Measurements from ENCODE around the gene TMEM116.

Gene TMEM116

DNA sequence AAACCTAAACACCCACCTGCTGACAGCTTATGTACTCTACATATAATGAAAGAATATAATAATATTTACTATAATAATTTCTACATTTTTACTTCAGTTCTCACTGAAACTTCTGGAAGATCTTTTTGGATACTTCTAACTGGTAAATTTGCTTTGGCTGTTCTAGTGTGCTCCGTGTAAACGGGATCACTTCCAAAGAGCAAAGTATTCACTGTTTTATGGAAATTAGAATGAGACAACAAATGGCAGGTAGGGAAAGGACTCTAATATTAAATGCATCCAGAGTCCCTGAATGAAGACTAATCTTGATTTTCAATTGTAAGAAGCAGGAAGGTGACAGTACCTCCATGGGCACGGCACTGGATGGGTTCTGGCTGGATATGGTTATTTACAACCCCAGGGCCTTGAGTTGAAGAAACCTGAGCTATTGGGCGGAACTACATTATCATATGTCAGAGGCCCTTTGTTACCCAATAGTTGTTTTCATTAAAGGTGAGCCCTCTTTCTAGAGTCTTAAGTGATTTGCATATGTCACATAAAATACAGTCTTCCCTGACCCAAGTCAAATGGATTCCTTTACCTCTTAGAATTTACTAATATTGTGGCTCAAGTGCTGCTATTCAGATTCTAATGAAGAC lies 10.9 kb upstream of the TMEM116 start:
- no peak for DNase-seq
- Histone ChIP-seq H3K4me3 (ENCODE audit: insufficient read depth, low read depth, low read length, poor library complexity, severe bottlenecking) (no peak overlapping the region), H3K27ac (ENCODE audit: insufficient read depth, low read length, poor library complexity, severe bottlenecking) (no peak overlapping the region), H3K36me3 (ENCODE audit: control insufficient read depth, insufficient read depth, low read length) (peaks cover 44% of the 10 kb centered on the region), H3K4me1 (ENCODE audit: control insufficient read depth, insufficient read depth, low read length, poor library complexity, severe bottlenecking) (peaks cover 2% of the 10 kb centered on the region), H3K27me3 (replicated peaks; ENCODE audit: control insufficient read depth, insufficient read depth, low read length, poor library complexity, severe bottlenecking) (no peaks in the 10 kb centered on the region), H3K9me3 (ENCODE audit: control insufficient read depth, low read length) (no peaks in the 10 kb centered on the region)

- Histone ChIP-seq H3K27ac (ENCODE audit: insufficient read depth, low read length, poor library complexity, severe bottlenecking) (peak overlapping the region; percentile 12), H3K4me3 (ENCODE audit: insufficient read depth, low read depth, low read length, poor library complexity, severe bottlenecking) (no peak overlapping the region), H3K27me3 (replicated peaks; ENCODE audit: control insufficient read depth, insufficient read depth, low read length, poor library complexity, severe bottlenecking) (no peaks in the 10 kb centered on the region), H3K4me1 (ENCODE audit: control insufficient read depth, insufficient read depth, low read length, poor library complexity, severe bottlenecking) (peaks cover 12% of the 10 kb centered on the region), H3K9me3 (ENCODE audit: control insufficient read depth, low read length) (no peaks in the 10 kb centered on the region), H3K36me3 (ENCODE audit: control insufficient read depth, insufficient read depth, low read length) (peaks cover 48% of the 10 kb centered on the region)
- DNase-seq: no peak
Measured at GRCh38 chr12:112022241-112023016, 9.5 kb upstream of the TMEM116 start.

- Histone ChIP-seq H3K4me1 (ENCODE audit: control insufficient read depth, insufficient read depth, low read length, poor library complexity, severe bottlenecking) (peaks cover 12% of the 10 kb centered on the region), H3K9me3 (ENCODE audit: control insufficient read depth, low read length) (no peaks in the 10 kb centered on the region), H3K27me3 (replicated peaks; ENCODE audit: control insufficient read depth, insufficient read depth, low read length, poor library complexity, severe bottlenecking) (no peaks in the 10 kb centered on the region), H3K36me3 (ENCODE audit: control insufficient read depth, insufficient read depth, low read length) (peaks cover 55% of the 10 kb centered on the region), H3K27ac (ENCODE audit: insufficient read depth, low read length, poor library complexity, severe bottlenecking) (no peak overlapping the region), H3K4me3 (ENCODE audit: insufficient read depth, low read depth, low read length, poor library complexity, severe bottlenecking) (no peak overlapping the region)
- DNase-seq: no peak
Measured at GRCh38 chr12:112020947-112021457, 8.0 kb upstream of the TMEM116 start.

- H3K27ac ChIP-seq (ENCODE audit: insufficient read depth, low read length, poor library complexity, severe bottlenecking): peak overlapping the region; percentile 38
- H3K27me3 ChIP-seq (replicated peaks; ENCODE audit: control insufficient read depth, insufficient read depth, low read length, poor library complexity, severe bottlenecking): no peaks in the 10 kb centered on the region
- H3K4me1 ChIP-seq (ENCODE audit: control insufficient read depth, insufficient read depth, low read length, poor library complexity, severe bottlenecking): peaks cover 27% of the 10 kb centered on the region
- no peak overlapping the region for H3K4me3 ChIP-seq (ENCODE audit: insufficient read depth, low read depth, low read length, poor library complexity, severe bottlenecking)
- H3K36me3 ChIP-seq (ENCODE audit: control insufficient read depth, insufficient read depth, low read length): peaks cover 50% of the 10 kb centered on the region
- no peaks in the 10 kb centered on the region for H3K9me3 ChIP-seq (ENCODE audit: control insufficient read depth, low read length)
- no peak for DNase-seq
Measured at GRCh38 chr12:112018571-112019237, 5.7 kb upstream of the TMEM116 start.

DNA sequence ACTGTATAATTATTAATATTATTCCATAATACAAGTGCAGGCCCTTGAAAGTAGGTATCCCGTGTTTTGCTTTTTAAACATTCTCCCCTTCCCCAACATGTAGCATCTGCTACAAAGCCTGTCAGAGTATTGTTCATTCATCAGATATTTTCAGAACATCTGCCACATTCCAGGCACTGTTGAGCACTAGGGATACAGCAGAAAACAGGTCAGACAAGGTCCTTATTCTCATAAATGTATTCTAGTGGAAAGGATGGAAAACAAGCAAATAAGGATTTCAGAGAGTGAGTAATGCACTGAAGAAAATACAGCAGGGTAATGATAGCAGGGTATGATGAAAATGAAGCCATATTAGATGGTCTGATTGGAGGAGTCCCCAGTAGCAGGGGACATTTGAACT lies 4.1 kb upstream of the TMEM116 start:
- Histone ChIP-seq H3K4me1 (ENCODE audit: control insufficient read depth, insufficient read depth, low read length, poor library complexity, severe bottlenecking) (peaks cover 37% of the 10 kb centered on the region), H3K27me3 (replicated peaks; ENCODE audit: control insufficient read depth, insufficient read depth, low read length, poor library complexity, severe bottlenecking) (no peaks in the 10 kb centered on the region), H3K9me3 (ENCODE audit: control insufficient read depth, low read length) (no peaks in the 10 kb centered on the region), H3K4me3 (ENCODE audit: insufficient read depth, low read depth, low read length, poor library complexity, severe bottlenecking) (no peak overlapping the region), H3K27ac (ENCODE audit: insufficient read depth, low read length, poor library complexity, severe bottlenecking) (no peak overlapping the region), H3K36me3 (ENCODE audit: control insufficient read depth, insufficient read depth, low read length) (peaks cover 36% of the 10 kb centered on the region)
- DNase-seq: no peak

DNA sequence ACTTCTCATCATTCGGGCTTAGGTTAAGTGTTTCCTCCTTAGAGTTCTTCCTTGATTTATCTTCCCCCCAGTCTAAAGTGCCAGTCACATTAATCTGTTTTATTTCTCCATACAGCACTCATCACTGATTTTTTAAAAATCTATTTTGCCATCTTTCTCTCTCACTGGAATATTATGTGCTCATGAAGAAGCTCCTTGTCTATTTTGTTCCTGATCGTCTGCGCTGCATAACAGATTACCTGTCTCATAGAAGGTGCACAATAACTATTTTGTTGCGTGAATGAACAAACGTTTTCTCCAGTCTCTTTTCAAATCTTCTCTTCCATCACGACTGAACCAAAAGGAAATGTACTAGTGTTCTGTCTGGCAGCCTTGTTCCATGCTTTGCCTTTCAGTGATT lies 3.0 kb upstream of the TMEM116 start:
- DNase-seq: no peak
- Histone ChIP-seq H3K4me1 (ENCODE audit: control insufficient read depth, insufficient read depth, low read length, poor library complexity, severe bottlenecking) (peaks cover 43% of the 10 kb centered on the region), H3K36me3 (ENCODE audit: control insufficient read depth, insufficient read depth, low read length) (peaks cover 30% of the 10 kb centered on the region), H3K4me3 (ENCODE audit: insufficient read depth, low read depth, low read length, poor library complexity, severe bottlenecking) (no peak overlapping the region), H3K9me3 (ENCODE audit: control insufficient read depth, low read length) (no peaks in the 10 kb centered on the region), H3K27ac (ENCODE audit: insufficient read depth, low read length, poor library complexity, severe bottlenecking) (no peak overlapping the region), H3K27me3 (replicated peaks; ENCODE audit: control insufficient read depth, insufficient read depth, low read length, poor library complexity, severe bottlenecking) (no peaks in the 10 kb centered on the region)

DNA sequence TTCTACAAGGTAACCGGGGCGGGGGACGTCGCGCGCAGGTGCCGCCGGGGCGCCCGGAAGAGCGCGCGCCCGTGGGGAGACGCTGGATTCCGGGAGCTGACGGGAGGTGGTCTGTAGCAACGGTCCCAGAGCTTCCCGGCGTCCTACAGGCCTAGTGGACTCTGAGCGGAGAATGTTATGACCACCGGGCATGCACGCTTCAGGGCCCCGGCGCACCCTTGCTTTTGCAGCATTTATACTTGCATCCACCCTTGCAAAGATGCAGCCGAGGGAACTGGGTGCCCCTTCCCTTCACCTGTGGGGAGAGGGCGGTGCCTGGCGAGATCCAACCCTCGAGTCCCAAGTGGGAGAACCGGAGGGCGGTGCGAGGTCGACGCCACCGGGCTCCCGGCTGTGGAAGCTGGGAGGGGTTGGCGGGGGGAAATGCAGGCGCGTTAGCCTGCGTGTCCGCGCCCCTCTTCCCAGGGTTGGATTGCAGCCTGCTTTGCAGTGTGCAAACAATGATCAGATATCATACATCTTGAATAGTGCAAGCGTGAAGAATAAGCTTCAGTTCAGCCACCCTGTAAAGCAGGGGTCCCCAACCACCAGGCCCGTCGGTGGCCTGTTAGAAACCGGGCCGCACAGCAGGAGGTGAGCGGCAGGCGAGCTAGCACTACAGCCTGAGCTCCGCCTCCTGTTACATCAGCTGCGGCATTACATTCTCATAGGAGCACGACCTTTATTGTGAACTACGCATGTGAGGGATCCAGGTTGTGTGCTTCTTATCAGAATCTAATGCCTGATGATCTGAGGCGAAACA lies 837 bp upstream of the TMEM116 start:
- peak; percentile 46 to 60 (median 58) for DNase-seq
- Histone ChIP-seq H3K36me3 (ENCODE audit: control insufficient read depth, insufficient read depth, low read length) (peaks cover 16% of the 10 kb centered on the region), H3K9me3 (ENCODE audit: control insufficient read depth, low read length) (no peaks in the 10 kb centered on the region), H3K27me3 (replicated peaks; ENCODE audit: control insufficient read depth, insufficient read depth, low read length, poor library complexity, severe bottlenecking) (no peaks in the 10 kb centered on the region), H3K4me1 (ENCODE audit: control insufficient read depth, insufficient read depth, low read length, poor library complexity, severe bottlenecking) (peaks cover 45% of the 10 kb centered on the region), H3K4me3 (ENCODE audit: insufficient read depth, low read depth, low read length, poor library complexity, severe bottlenecking) (peak overlapping the region; percentile 87), H3K27ac (ENCODE audit: insufficient read depth, low read length, poor library complexity, severe bottlenecking) (peak overlapping the region; percentile 81)

- Histone ChIP-seq H3K27ac (ENCODE audit: insufficient read depth, low read length, poor library complexity, severe bottlenecking) (peak overlapping the region; percentile 95), H3K36me3 (ENCODE audit: control insufficient read depth, insufficient read depth, low read length) (peaks cover 8% of the 10 kb centered on the region), H3K4me1 (ENCODE audit: control insufficient read depth, insufficient read depth, low read length, poor library complexity, severe bottlenecking) (peaks cover 36% of the 10 kb centered on the region), H3K27me3 (replicated peaks; ENCODE audit: control insufficient read depth, insufficient read depth, low read length, poor library complexity, severe bottlenecking) (no peaks in the 10 kb centered on the region), H3K9me3 (ENCODE audit: control insufficient read depth, low read length) (no peaks in the 10 kb centered on the region), H3K4me3 (ENCODE audit: insufficient read depth, low read depth, low read length, poor library complexity, severe bottlenecking) (peak overlapping the region; percentile 55)
- DNase-seq: no peak
Measured at GRCh38 chr12:112011685-112012084, 1.3 kb downstream of the TMEM116 start.

- no peak for DNase-seq
- H3K36me3 ChIP-seq (ENCODE audit: control insufficient read depth, insufficient read depth, low read length): no peaks in the 10 kb centered on the region
- H3K4me3 ChIP-seq (ENCODE audit: insufficient read depth, low read depth, low read length, poor library complexity, severe bottlenecking): no peak overlapping the region
- no peak overlapping the region for H3K27ac ChIP-seq (ENCODE audit: insufficient read depth, low read length, poor library complexity, severe bottlenecking)
- peaks cover 43% of the 10 kb centered on the region for H3K4me1 ChIP-seq (ENCODE audit: control insufficient read depth, insufficient read depth, low read length, poor library complexity, severe bottlenecking)
- H3K9me3 ChIP-seq (ENCODE audit: control insufficient read depth, low read length): no peaks in the 10 kb centered on the region
- H3K27me3 ChIP-seq (replicated peaks; ENCODE audit: control insufficient read depth, insufficient read depth, low read length, poor library complexity, severe bottlenecking): no peaks in the 10 kb centered on the region
Measured at GRCh38 chr12:112010415-112011344, 2.3 kb downstream of the TMEM116 start.
